GM21367 (cell line): ENCODE data around the gene CDKL1.

Source experiments
- ATAC-seq: cut with Tn5 transposase; IDR thresholded peaks from one replicate; pipeline ENCODE4 v1.9.1; 2021; ENCODE audit not compliant: unreplicated experiment

Gene CDKL1

GRCh38 chr14:50396631-50397389, at the start of gene CDKL1:
CDKL1 (minus strand) TSS chr14:50396881; CDS start chr14:50395868, 1,013 bp downstream.
- ATAC-seq: peak; percentile 44

GRCh38 chr14:50434528-50434927, 37.8 kb upstream of the CDKL1 start:
- no peak for ATAC-seq

- ATAC-seq: no peak
Observed at GRCh38 chr14:50432131-50432530, 35.5 kb upstream of the CDKL1 start.

- no peak for ATAC-seq
Observed at GRCh38 chr14:50425816-50426215, 29.1 kb upstream of the CDKL1 start.

GRCh38 chr14:50425105-50425504, 28.4 kb upstream of the CDKL1 start:
- ATAC-seq: no peak

GRCh38 chr14:50423529-50423928, 26.8 kb upstream of the CDKL1 start:
- ATAC-seq: no peak

- no peak for ATAC-seq
Observed at GRCh38 chr14:50421499-50421898, 24.8 kb upstream of the CDKL1 start.

GRCh38 chr14:50417853-50418252, 21.2 kb upstream of the CDKL1 start:
- no peak for ATAC-seq

- no peak for ATAC-seq
Observed at GRCh38 chr14:50410921-50411320, 14.2 kb upstream of the CDKL1 start.

GRCh38 chr14:50410071-50410470, 13.4 kb upstream of the CDKL1 start:
- ATAC-seq: no peak

GRCh38 chr14:50407111-50407812, 10.6 kb upstream of the CDKL1 start:
- ATAC-seq: no peak

- no peak for ATAC-seq
Observed at GRCh38 chr14:50403419-50403818, 6.7 kb upstream of the CDKL1 start.

- ATAC-seq: no peak
Observed at GRCh38 chr14:50402965-50403364, 6.3 kb upstream of the CDKL1 start.

- no peak for ATAC-seq
Observed at GRCh38 chr14:50400461-50400860, 3.8 kb upstream of the CDKL1 start.

GRCh38 chr14:50399251-50400032, 2.8 kb upstream of the CDKL1 start:
- ATAC-seq: no peak

GRCh38 chr14:50398189-50398580, 1.5 kb upstream of the CDKL1 start:
- no peak for ATAC-seq

- no peak for ATAC-seq
Observed at GRCh38 chr14:50397390-50398188, 908 bp upstream of the CDKL1 start.

GRCh38 chr14:50395448-50395847, 1.2 kb downstream of the CDKL1 start:
- no peak for ATAC-seq

- no peak for ATAC-seq
Observed at GRCh38 chr14:50394713-50395112, 2.0 kb downstream of the CDKL1 start.

- ATAC-seq: no peak
Observed at GRCh38 chr14:50389668-50390441, 6.8 kb downstream of the CDKL1 start.
